K562 (cell line): ENCODE measurements around the gene CAPRIN2. TPM values are rescaled to one million over a fixed set of nuclear protein-coding genes. Genes with fewer than 3 reads are reported as not detected.

Experiments
- C11orf30 ChIP-seq: fragments of 450-650 bp; IDR thresholded peaks from 2 replicates; pipeline ENCODE4 v1.6.1; 2016; ENCODE audit warnings: low read depth, mild to moderate bottlenecking
- DPF2 ChIP-seq: fragments of 450-650 bp; IDR thresholded peaks from 2 replicates; pipeline ENCODE4 v1.6.1; 2016
- FOXP4 ChIP-seq: sonication (generic); formaldehyde crosslinking; IDR thresholded peaks from 2 replicates; pipeline ENCODE4 v1.8.0; 2022; ENCODE audit warnings: mild to moderate bottlenecking, missing genetic modification reagents, borderline replicate concordance
- HLTF ChIP-seq: fragments of 450-650 bp; IDR thresholded peaks from 2 replicates; pipeline ENCODE4 v1.6.1; 2016
- HNRNPLL ChIP-seq: fragments of 200-400 bp; formaldehyde crosslinking; IDR thresholded peaks from 2 replicates; pipeline ENCODE4 v1.6.1; 2017; ENCODE audit warnings: low read length, low read depth, mild to moderate bottlenecking; ENCODE audit not compliant: poor library complexity, severe bottlenecking
- PTTG1 ChIP-seq: fragments of 450-650 bp; IDR thresholded peaks from 2 replicates; pipeline ENCODE4 v1.6.1; 2016; ENCODE audit warnings: low read depth, mild to moderate bottlenecking, missing genetic modification characterization, missing compliant biosample characterization
- RUNX1 ChIP-seq: sonication (generic); IDR thresholded peaks from 2 replicates; pipeline ENCODE4 v1.6.1; 2016; ENCODE audit warnings: antibody characterized with exemption, low read depth
- THRAP3 ChIP-seq: fragments of 450-650 bp; IDR thresholded peaks from 2 replicates; pipeline ENCODE4 v1.6.1; 2016; ENCODE audit warnings: mild to moderate bottlenecking, inconsistent platforms, borderline replicate concordance
- THRB ChIP-seq: fragments of 450-650 bp; formaldehyde crosslinking; conservative IDR thresholded peaks from 2 replicates; pipeline ENCODE4 v1.4.0; 2022; ENCODE audit warnings: mild to moderate bottlenecking, missing genetic modification characterization
- USF2 ChIP-seq: sonication (generic); formaldehyde crosslinking; IDR thresholded peaks from 2 replicates; pipeline ENCODE4 v1.5.0; 2020; ENCODE audit warnings: missing genetic modification reagents
- ZBTB9 ChIP-seq: fragments of 450-650 bp; formaldehyde crosslinking; IDR thresholded peaks from 2 replicates; pipeline ENCODE4 v1.4.0; 2020; ENCODE audit warnings: mild to moderate bottlenecking, moderate library complexity
- ZNF384 ChIP-seq: IDR thresholded peaks from 2 replicates; pipeline ENCODE4 v1.6.1; 2012; ENCODE audit warnings: low read depth, low read length, improper control_type of control experiment
- polyA plus RNA-seq, 8 experiments: library from polyadenylated mRNA; depleted of rRNA in 4 of 8; stranded (reverse) in 5 of 8; unstranded in 3 of 8; fragments of >200 nt; fragmentation: Nextera tagmentation in 2 of 8; fragmentation: Illumina TruSeq in 1 of 8; extraction: Ambion mirVana in 2 of 8; extraction: Trizol in 1 of 8; gene quantifications; 2 replicates each; pipeline versions ENCODE4 v1.2.1 to v1.2.3, GENCODE V29; 2011 to 2014; ENCODE audit warnings: inconsistent platforms in 1 of 8, missing spikeins in 1 of 8
- total RNA-seq, 7 experiments: library from RNA; depleted of rRNA in 6 of 7; stranded (reverse); fragments of >200 nt in 6 of 7; fragmentation: Illumina TruSeq in 2 of 7; extraction: Trizol in 2 of 7; gene quantifications; 2 replicates each; pipeline versions ENCODE4 v1.2.1 to v1.2.3, GENCODE V29; 2011 to 2021; ENCODE audit warnings: low replicate concordance in 1 of 7

CAPRIN2 gene
- total and polyA plus RNA-seq, 9 of the 15 experiments (the other 6 are each of a cell fraction or from before 2014, with no cell fraction given) = 2.3 to 14.5 (median 8.9) TPM

- no peak for TF ChIP-seq ZBTB9 (CRISPR knock-in tag)
- TF ChIP-seq RUNX1 = no peak
- no peak for TF ChIP-seq HNRNPLL
- no peak for TF ChIP-seq C11orf30
- TF ChIP-seq DPF2 = no peak
- TF ChIP-seq THRB (CRISPR knock-in tag) = no peak
- no peak for TF ChIP-seq THRAP3
- TF ChIP-seq USF2 = no peak
- no peak for TF ChIP-seq ZNF384
- TF ChIP-seq PTTG1 (tag) = no peak
- TF ChIP-seq HLTF = no peak
- TF ChIP-seq FOXP4 (CRISPR knock-in tag) = no peak
Observed at GRCh38 chr12:30726647-30727046, 28.1 kb downstream of the CAPRIN2 start (continued).
